ENCODE measurements around the gene UBTD2. TPM values are rescaled to one million over a fixed set of nuclear protein-coding genes. Genes with fewer than 3 reads are reported as not detected.

Gene UBTD2
- total RNA-seq, 1 donor from 2014 or later: 15.8 TPM

- ATAC-seq (no peak), DNase-seq (no peak)
- Histone ChIP-seq H3K27me3 (ENCODE audit: low read depth) (no peaks in the 10 kb centered on the region), H3K36me3 (peaks cover 10% of the 10 kb centered on the region), H3K27ac (no peak overlapping the region), H3K4me3 (no peak overlapping the region), H3K9me3 (peaks cover 26% of the 10 kb centered on the region), H3K4me1 (no peaks in the 10 kb centered on the region)
- TF ChIP-seq CTCF (IDR thresholded peaks at IDR 0.05): no peak
- intact Hi-C loops (cut with DNase I): no loop called here
Measured at GRCh38 chr5:172252501-172252900, 31.1 kb downstream of the UBTD2 start.

- intact Hi-C loops (cut with DNase I): no loop called here
- TF ChIP-seq CTCF (IDR thresholded peaks at IDR 0.05): no peak
- Histone ChIP-seq H3K27ac (no peak overlapping the region), H3K4me3 (no peak overlapping the region), H3K9me3 (peaks cover 26% of the 10 kb centered on the region), H3K4me1 (no peaks in the 10 kb centered on the region), H3K27me3 (ENCODE audit: low read depth) (no peaks in the 10 kb centered on the region), H3K36me3 (peaks cover 10% of the 10 kb centered on the region)
- ATAC-seq (no peak), DNase-seq (no peak)
Measured at GRCh38 chr5:172251419-172251818, 32.1 kb downstream of the UBTD2 start.

- intact Hi-C loops (cut with DNase I): no loop called here
- Histone ChIP-seq H3K27me3 (ENCODE audit: low read depth) (no peaks in the 10 kb centered on the region), H3K9me3 (peaks cover 26% of the 10 kb centered on the region), H3K27ac (no peak overlapping the region), H3K4me1 (no peaks in the 10 kb centered on the region), H3K4me3 (no peak overlapping the region), H3K36me3 (no peaks in the 10 kb centered on the region)
- ATAC-seq (no peak), DNase-seq (no peak)
- TF ChIP-seq CTCF (IDR thresholded peaks at IDR 0.05): no peak
Measured at GRCh38 chr5:172248637-172249036, 34.9 kb downstream of the UBTD2 start.

- no peak for DNase-seq
- intact Hi-C loops (cut with DNase I): no loop called here
Measured at GRCh38 chr5:172245703-172246125, 37.9 kb downstream of the UBTD2 start.

GRCh38 chr5:172245046-172245445, 38.5 kb downstream of the UBTD2 start:
- peaks cover 4% of the 10 kb centered on the region for H3K36me3 ChIP-seq
- no peak overlapping the region for H3K27ac ChIP-seq
- DNase-seq (no peak), ATAC-seq (no peak)
- no peak overlapping the region for H3K4me3 ChIP-seq
- intact Hi-C loops (cut with DNase I): no loop called here
- no peaks in the 10 kb centered on the region for H3K4me1 ChIP-seq
- no peaks in the 10 kb centered on the region for H3K27me3 ChIP-seq (ENCODE audit: low read depth)
- no peak for TF ChIP-seq CTCF (IDR thresholded peaks at IDR 0.05)
- peaks cover 2% of the 10 kb centered on the region for H3K9me3 ChIP-seq

More at GRCh38 chr5:172245703-172246125, 37.9 kb downstream of the UBTD2 start:
- peaks cover 8% of the 10 kb centered on the region for H3K9me3 ChIP-seq
- no peaks in the 10 kb centered on the region for H3K27me3 ChIP-seq (ENCODE audit: low read depth)
- no peak for TF ChIP-seq CTCF (IDR thresholded peaks at IDR 0.05)
- H3K4me1 ChIP-seq: no peaks in the 10 kb centered on the region
- H3K4me3 ChIP-seq: no peak overlapping the region
- peaks cover 4% of the 10 kb centered on the region for H3K36me3 ChIP-seq
- no peak for ATAC-seq
- H3K27ac ChIP-seq: no peak overlapping the region

GRCh38 chr5:172243302-172243701, 40.3 kb downstream of the UBTD2 start:
- Histone ChIP-seq H3K9me3 (no peaks in the 10 kb centered on the region), H3K4me1 (no peaks in the 10 kb centered on the region), H3K27ac (no peak overlapping the region), H3K4me3 (no peak overlapping the region), H3K27me3 (ENCODE audit: low read depth) (no peaks in the 10 kb centered on the region), H3K36me3 (peaks cover 4% of the 10 kb centered on the region)
- ATAC-seq: no peak
- DNase-seq: no peak
- intact Hi-C loops (cut with DNase I): no loop called here
- TF ChIP-seq CTCF (IDR thresholded peaks at IDR 0.05): no peak

Data from lower lobe of right lung (tissue), 2 donors.